Activated naive CD4-positive, alpha-beta T cell treated with anti-CD3 and anti-CD28 coated beads, Interleukin-2, amount 10 ng/mL, durations not matched to agents 7 days and 5 days (primary cell): ENCODE data around the gene LURAP1L.

Experiments used
- CTCF ChIA-PET: fragments of 350-600 bp; sonication (Branson Sonifier 250); formaldehyde crosslinking; loops from one replicate; lab custom pipeline; 2021; ENCODE audit warnings: antibody characterized with exemption; lab: Charles Lee
- DNase-seq: peaks from one replicate; pipeline ENCODE4 v3.0.0-alpha.2; 2020
- H3K27ac Mint-ChIP-seq: one replicate; pipeline ENCODE4 v1.8.0; 2021; ENCODE audit warnings: mild to moderate bottlenecking, moderate library complexity, mixed read lengths
- H3K27me3 Mint-ChIP-seq: one replicate; pipeline ENCODE4 v1.8.0; 2021; ENCODE audit warnings: mild to moderate bottlenecking, mixed read lengths
- H3K36me3 Mint-ChIP-seq: one replicate; pipeline ENCODE4 v1.8.0; 2021; ENCODE audit warnings: mixed read lengths
- H3K4me1 Mint-ChIP-seq: one replicate; pipeline ENCODE4 v1.8.0; 2021; ENCODE audit warnings: mixed read lengths
- H3K4me3 Mint-ChIP-seq: one replicate; pipeline ENCODE4 v1.8.0; 2021; ENCODE audit warnings: mild to moderate bottlenecking, moderate library complexity, mixed read lengths
- H3K9me3 Mint-ChIP-seq: one replicate; pipeline ENCODE4 v1.8.0; 2021; ENCODE audit warnings: mixed read lengths

The LURAP1L gene

DNA sequence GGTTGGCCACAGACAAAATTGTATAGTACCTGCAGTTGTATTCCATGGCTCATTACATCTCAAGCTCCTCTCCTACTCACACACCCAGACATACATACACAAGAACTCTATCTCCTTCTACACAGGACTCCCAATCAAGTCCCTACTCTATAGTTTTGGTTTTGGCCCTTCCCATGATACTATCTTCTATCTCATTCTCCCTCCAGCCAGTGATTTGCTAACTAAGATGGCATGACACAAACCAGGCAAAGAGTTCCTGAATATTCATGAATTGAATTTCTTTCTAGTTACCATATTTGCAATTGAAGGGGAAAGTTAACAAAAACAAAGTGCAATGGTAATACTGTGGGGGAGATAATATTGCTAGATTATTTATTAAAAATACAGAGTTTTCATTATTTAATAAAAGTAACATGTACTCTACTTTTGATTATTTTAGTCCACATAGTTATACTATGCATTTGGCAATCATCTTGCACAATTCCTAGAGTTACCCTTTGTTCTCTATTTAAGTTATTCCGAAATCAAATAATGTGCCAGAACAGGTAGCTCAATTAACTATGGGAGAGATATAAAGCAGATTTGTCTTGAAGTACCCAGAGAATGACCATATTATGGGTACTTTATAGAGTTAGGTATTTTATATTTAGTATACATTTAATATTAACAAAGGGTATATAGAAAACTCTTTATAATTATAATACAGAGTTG lies 9.6 kb upstream of the LURAP1L start:
- DNase-seq: no peak
- CTCF ChIA-PET: no interaction called here
- Mint-ChIP-seq H3K9me3 (peaks cover 2% of the 10 kb centered on the region), H3K4me1 (no peaks in the 10 kb centered on the region), H3K36me3 (no peaks in the 10 kb centered on the region), H3K27ac (no peak overlapping the region), H3K27me3 (no peaks in the 10 kb centered on the region), H3K4me3 (no peak overlapping the region)

DNA sequence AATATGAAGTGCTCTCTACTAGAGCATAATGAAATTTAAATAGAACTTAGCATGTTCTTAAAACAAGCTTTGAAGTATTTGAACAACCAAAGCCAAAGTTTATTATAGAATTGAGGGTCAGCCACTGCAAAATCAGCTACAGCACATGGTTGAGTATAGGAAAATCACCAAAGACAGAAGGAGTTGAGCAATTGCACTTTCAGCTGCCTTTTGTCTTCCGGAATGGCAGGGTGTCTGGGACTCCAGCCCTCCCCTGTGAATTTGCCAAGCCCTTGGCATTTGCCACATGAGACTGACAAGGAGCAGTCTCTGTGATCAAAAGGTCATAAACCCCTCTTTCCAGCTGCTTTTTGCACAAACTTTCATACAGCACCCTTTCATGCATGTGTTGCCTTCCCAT lies 8.5 kb upstream of the LURAP1L start:
- DNase-seq: no peak
- H3K4me1 Mint-ChIP-seq: no peaks in the 10 kb centered on the region
- no peaks in the 10 kb centered on the region for H3K36me3 Mint-ChIP-seq
- no peak overlapping the region for H3K4me3 Mint-ChIP-seq
- H3K9me3 Mint-ChIP-seq: peaks cover 2% of the 10 kb centered on the region
- H3K27me3 Mint-ChIP-seq: no peaks in the 10 kb centered on the region
- CTCF ChIA-PET: no interaction called here
- no peak overlapping the region for H3K27ac Mint-ChIP-seq

DNA sequence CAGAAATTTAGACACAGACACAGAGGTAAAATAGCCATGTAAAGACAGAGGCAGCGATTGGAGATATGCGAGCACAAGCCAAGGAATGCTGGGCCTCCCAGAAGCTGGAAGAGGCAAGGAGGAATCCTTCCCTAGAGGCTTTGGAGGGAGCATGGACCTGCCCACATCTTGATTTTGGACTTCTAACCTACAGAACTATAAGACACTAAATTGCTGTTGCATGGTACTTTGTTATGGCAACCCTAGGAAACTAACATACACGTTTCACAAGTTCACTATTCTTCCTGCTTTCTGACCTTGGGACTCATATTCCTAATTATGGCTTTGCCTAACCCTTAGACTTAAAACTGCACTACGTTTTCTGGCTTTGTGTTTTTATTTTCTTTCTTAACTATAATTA lies 4.6 kb upstream of the LURAP1L start:
- no peaks in the 10 kb centered on the region for H3K9me3 Mint-ChIP-seq
- CTCF ChIA-PET: no interaction called here
- DNase-seq: no peak
- H3K4me3 Mint-ChIP-seq: no peak overlapping the region
- H3K36me3 Mint-ChIP-seq: no peaks in the 10 kb centered on the region
- peaks cover 8% of the 10 kb centered on the region for H3K27me3 Mint-ChIP-seq
- H3K27ac Mint-ChIP-seq: no peak overlapping the region
- H3K4me1 Mint-ChIP-seq: peaks cover 5% of the 10 kb centered on the region

DNA sequence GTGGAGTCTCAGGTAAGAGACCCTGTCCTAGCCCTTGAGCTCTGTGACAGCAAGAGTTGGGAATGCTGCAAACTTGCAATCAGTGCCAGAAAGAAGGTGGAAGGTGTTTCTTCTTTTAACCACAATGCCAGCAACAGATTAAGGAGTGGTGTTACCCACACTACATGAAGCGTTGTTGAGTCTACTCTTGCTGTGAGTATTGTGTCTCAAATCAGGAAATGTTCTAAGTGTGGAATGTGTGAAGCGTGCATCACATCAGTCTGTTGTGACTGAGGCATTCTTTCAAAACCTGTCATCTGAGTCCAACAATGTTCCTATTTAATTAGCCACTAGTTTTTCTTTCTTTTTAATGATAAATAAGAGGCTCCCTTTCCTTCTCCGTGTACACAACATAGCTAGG lies 2.9 kb upstream of the LURAP1L start:
- H3K9me3 Mint-ChIP-seq: no peaks in the 10 kb centered on the region
- DNase-seq: no peak
- CTCF ChIA-PET: no interaction called here
- H3K4me3 Mint-ChIP-seq: no peak overlapping the region
- H3K36me3 Mint-ChIP-seq: no peaks in the 10 kb centered on the region
- H3K27me3 Mint-ChIP-seq: peaks cover 24% of the 10 kb centered on the region
- no peak overlapping the region for H3K27ac Mint-ChIP-seq
- peaks cover 7% of the 10 kb centered on the region for H3K4me1 Mint-ChIP-seq

DNA sequence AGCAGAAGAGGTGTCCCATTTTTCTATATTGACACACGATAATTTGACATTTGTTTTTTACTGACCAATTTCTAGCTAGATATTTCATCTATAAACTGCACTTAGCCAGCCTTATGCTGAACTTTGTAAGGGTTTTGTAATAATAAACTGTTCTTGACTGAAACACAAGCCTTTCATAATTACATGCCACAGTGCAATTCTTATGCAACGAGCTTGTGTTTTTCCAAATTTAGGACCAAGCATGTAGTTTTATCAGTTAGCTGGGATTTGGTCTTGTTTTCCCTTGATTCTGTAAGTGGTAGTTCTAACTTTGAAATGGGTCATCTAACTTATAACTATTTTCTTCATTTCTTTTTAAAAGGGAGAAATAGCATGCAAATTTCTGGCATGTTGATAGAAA lies 1.3 kb upstream of the LURAP1L start:
- H3K9me3 Mint-ChIP-seq: no peaks in the 10 kb centered on the region
- no peak overlapping the region for H3K27ac Mint-ChIP-seq
- H3K4me3 Mint-ChIP-seq: no peak overlapping the region
- H3K4me1 Mint-ChIP-seq: peaks cover 7% of the 10 kb centered on the region
- peaks cover 24% of the 10 kb centered on the region for H3K27me3 Mint-ChIP-seq
- CTCF ChIA-PET: no interaction called here
- no peak for DNase-seq
- no peaks in the 10 kb centered on the region for H3K36me3 Mint-ChIP-seq

DNA sequence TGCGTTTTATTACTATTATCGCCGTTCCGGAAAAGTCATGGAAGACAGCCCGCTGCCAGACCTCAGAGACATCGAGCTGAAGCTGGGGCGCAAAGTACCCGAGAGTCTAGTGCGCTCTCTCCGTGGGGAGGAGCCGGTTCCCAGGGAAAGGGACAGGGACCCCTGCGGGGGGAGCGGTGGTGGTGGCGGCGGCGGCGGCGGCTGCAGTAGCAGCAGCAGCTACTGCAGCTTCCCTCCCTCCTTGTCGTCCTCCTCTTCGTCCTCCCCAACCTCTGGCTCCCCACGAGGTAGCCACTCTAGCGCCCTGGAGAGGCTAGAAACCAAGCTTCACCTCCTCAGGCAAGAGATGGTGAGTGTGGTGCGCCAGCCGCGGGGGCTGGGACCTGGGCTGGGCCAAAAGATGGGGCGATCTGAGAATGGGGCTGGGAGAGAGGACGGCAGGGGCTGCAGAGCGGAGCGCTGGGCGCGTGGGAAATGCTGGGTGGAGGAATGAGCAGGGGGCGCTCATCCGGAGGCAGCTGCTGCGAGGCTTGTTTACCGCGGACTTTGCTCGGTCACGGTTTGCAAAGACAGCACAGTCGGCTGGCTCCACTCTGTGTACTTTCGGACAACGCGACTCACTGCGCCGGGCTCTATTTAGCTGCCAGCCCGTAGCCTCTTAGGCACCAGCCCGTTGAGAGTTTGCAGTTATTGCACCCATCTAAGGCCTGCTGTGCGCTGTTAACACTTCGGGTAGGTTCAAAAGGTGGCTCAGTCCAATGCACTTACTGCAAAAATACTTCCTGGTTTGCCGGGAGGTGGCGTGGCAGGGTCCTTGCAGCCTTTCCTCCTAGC lies 1.1 kb downstream of the LURAP1L start:
- peaks cover 2% of the 10 kb centered on the region for H3K9me3 Mint-ChIP-seq
- H3K27ac Mint-ChIP-seq: peak overlapping the region; percentile 68
- CTCF ChIA-PET: interaction anchor here (0.6 to 1.2 kb wide), 2 partner anchors 16 to 312 kb away, joined by 3 to 4 read pairs; no protein-coding TSS in a partner anchor
- no peaks in the 10 kb centered on the region for H3K36me3 Mint-ChIP-seq
- H3K4me3 Mint-ChIP-seq: peak overlapping the region; percentile 51
- peaks cover 24% of the 10 kb centered on the region for H3K27me3 Mint-ChIP-seq
- peaks cover 7% of the 10 kb centered on the region for H3K4me1 Mint-ChIP-seq
- DNase-seq: no peak

DNA sequence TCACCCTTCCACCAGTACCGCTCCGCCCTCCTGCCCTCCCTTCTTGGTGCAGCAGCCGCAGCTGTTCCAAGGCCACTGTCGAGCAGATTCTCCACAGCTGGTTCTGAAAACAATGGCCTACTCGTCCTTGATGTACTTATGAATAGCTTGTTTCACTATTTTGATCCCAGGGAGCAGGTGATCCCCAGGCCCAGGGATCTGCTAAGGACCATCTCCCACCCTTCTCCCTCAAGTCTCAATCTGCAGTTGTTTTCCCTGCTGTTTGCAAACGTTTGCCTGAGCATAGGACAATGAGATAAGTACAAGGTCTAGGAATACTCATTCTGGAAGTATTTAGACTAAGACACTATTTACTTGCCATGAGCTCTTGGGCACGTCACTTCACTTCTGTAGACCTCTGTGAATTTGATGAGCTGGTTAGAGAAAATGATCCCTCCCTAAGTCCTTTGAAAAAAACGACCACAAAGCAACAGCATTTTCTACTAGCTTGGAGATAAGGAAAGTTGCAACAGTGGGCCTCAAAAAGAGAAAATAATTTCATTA lies 1.8 kb downstream of the LURAP1L start:
- no peak overlapping the region for H3K27ac Mint-ChIP-seq
- CTCF ChIA-PET: interaction anchor here (0.6 to 1.2 kb wide), 2 partner anchors 15 to 312 kb away, joined by 3 to 4 read pairs; no protein-coding TSS in a partner anchor

DNA sequence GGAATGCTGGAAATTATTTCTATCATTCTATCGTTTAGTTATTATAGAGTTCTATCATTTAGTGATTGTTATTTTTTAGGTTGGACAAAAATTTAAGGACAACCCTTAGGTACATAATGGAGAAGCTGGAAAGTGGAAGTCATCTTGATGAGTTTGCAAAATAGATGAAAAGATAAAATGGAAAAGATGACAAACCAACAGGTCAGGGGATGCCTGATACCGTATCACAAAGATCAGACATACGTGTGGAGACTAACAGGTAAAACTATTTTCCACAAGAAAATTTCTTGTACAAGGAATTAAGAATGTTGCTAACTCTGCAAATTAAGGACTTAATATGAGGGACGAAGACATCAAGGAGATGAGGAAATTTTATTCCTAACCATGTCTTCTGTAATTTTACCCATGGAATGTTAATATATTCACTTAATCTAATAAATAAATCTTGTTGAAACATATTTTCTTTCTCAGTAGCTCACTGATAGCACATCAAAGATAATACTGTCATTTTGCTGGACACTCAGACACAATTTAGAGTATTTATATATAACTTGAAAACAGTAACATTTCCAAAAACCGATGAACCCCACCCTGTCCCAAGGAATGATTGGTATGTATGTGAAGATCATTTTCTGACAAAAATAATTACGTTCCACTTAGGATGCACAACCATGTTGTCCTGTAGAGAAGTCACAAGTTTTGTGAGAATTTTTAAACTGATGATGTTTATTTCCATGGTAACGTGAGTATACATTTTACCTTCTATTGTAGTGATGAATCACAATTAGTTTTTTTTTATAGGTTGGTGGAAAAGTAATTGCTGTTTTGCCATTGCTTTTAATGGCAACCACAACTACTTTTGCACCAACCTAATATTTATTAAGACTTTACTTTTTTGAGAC lies 2.6 kb downstream of the LURAP1L start:
- CTCF ChIA-PET: interaction anchor here (1.2 kb wide), 1 partner anchor 14 kb away, joined by 3 read pairs; no protein-coding TSS in a partner anchor
- no peak overlapping the region for H3K4me3 Mint-ChIP-seq
- peaks cover 2% of the 10 kb centered on the region for H3K9me3 Mint-ChIP-seq
- peaks cover 24% of the 10 kb centered on the region for H3K27me3 Mint-ChIP-seq
- no peaks in the 10 kb centered on the region for H3K36me3 Mint-ChIP-seq
- peaks cover 7% of the 10 kb centered on the region for H3K4me1 Mint-ChIP-seq
- H3K27ac Mint-ChIP-seq: no peak overlapping the region
- no peak for DNase-seq

More for the DNA sequence above, 1.8 kb downstream of the LURAP1L start:
- Mint-ChIP-seq H3K4me3 (peak overlapping the region; percentile 14), H3K9me3 (peaks cover 2% of the 10 kb centered on the region), H3K36me3 (no peaks in the 10 kb centered on the region), H3K27me3 (peaks cover 24% of the 10 kb centered on the region), H3K4me1 (peaks cover 7% of the 10 kb centered on the region)
- DNase-seq: no peak

DNA sequence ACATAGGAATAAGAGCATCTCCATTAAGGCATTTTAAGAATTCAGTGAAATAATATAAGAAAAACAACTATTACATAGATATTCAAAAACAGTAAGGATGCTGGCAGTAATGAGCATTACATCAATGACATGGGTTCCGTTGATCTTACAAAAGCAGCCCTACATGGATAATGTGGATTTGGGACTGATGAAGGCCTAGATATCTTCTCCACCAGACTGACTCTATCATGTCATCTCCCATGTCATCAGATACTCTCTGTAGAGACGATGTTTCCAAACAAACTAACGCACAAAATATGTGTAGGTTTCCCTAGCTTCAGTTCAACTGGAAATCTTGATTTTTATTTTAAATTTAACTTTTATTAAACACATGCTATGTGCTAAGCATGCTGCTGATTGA lies 3.6 kb downstream of the LURAP1L start:
- H3K4me3 Mint-ChIP-seq: no peak overlapping the region
- CTCF ChIA-PET: no interaction called here
- H3K27me3 Mint-ChIP-seq: peaks cover 24% of the 10 kb centered on the region
- no peaks in the 10 kb centered on the region for H3K36me3 Mint-ChIP-seq
- peaks cover 2% of the 10 kb centered on the region for H3K9me3 Mint-ChIP-seq
- H3K27ac Mint-ChIP-seq: no peak overlapping the region
- peaks cover 7% of the 10 kb centered on the region for H3K4me1 Mint-ChIP-seq
- no peak for DNase-seq

DNA sequence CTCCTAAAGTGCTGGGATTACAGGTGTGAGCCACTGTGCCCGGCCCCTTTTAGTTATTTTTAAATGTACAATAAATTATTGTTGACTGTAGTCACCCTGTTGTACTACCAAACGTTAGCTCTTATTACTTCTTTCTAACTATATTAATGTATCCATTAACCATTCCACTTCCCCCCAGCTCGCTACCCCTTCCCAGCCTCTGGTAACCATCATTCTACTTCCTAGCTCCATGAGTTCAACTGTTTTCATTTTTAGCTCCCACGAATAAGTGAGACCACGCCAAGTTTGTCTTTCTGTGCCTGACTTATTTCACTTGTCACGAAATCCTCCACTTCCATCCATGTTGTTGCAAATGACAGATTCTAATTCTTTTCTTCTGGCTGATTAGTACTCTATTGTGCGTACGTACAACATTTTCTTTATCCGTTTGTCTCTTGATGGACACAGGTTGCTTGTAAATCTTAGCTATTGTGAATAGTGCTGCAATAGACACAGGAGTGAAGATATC lies 6.5 kb downstream of the LURAP1L start:
- Mint-ChIP-seq H3K27ac (no peak overlapping the region), H3K4me1 (no peaks in the 10 kb centered on the region), H3K9me3 (peaks cover 2% of the 10 kb centered on the region), H3K36me3 (no peaks in the 10 kb centered on the region), H3K4me3 (no peak overlapping the region), H3K27me3 (peaks cover 6% of the 10 kb centered on the region)
- CTCF ChIA-PET: no interaction called here
- no peak for DNase-seq

DNA sequence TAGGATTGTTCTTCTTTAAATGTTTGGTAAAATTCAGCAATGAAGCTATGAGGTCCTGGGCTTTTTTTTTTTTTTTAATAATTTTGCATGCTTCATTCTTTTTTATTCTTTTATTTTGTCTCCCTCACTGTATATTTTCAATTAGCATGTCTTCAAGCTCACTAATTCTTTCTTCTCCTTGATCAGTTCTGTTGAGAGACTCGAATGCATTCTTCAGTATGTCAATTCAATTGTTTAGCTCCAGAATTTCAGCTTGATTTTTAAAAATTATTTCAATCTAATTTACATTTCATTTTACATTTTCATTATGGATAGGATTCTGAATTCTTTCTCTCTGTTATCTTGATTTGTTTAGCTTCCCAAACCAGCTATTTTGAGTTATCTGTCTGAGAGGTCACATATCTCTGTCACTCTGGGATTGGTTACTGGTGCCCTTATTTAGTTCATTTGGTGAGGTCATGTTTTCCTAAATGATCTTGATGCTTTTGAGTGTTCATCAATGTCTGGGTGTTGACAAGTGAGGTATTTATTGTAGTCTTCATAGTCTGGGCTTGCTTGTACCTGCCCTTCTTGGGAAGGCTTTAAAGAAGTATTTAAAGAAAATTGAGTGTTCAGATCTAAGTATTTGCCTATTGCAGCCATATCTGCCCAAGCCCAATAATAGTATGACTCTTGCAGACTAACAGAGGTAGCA lies 9.1 kb downstream of the LURAP1L start:
- peaks cover 2% of the 10 kb centered on the region for H3K9me3 Mint-ChIP-seq
- H3K36me3 Mint-ChIP-seq: no peaks in the 10 kb centered on the region
- no peak overlapping the region for H3K4me3 Mint-ChIP-seq
- no peak for DNase-seq
- CTCF ChIA-PET: no interaction called here
- no peaks in the 10 kb centered on the region for H3K27me3 Mint-ChIP-seq
- H3K27ac Mint-ChIP-seq: no peak overlapping the region
- H3K4me1 Mint-ChIP-seq: no peaks in the 10 kb centered on the region

DNA sequence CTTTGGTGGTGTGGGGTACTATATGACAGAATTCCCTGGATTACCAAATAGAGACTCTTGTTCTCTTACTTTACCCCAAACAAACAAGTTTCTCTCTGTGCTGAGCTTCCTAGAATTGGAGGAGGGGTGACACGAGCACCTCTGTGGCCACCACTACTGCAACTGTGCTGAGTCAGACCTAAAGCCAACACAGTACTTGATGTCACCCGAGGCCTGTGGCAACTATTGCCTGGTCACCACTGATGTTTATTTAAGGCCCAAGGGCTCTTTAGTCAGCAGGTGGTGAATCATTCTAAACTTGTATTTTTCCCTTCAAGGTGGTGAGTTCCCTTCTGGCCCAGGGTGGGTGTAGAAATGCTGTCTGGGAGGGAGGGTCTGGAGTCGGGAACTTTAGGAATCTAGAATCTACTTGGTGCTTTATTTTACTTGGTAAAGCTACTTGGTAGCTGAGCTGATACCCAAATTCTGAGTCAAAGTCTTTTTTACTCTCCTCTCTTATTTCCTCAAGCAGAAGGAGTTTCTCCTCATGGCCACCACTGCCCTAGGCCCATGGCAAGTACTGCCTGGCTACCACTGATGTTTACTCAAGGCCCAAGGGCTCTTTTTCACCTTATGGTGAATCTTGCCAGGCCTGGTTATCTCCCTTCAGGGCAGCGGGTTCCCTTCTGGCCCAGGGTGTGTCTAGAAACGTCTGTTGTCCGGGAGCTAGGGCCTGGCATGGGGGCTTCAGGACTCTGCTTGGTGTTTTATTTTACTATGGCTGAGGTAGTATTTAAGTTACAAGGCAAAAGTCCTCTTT lies 9.8 kb downstream of the LURAP1L start:
- no peak for DNase-seq
- H3K4me1 Mint-ChIP-seq: no peaks in the 10 kb centered on the region
- no peaks in the 10 kb centered on the region for H3K36me3 Mint-ChIP-seq
- no peaks in the 10 kb centered on the region for H3K27me3 Mint-ChIP-seq
- H3K27ac Mint-ChIP-seq: no peak overlapping the region
- H3K4me3 Mint-ChIP-seq: no peak overlapping the region
- CTCF ChIA-PET: no interaction called here
- H3K9me3 Mint-ChIP-seq: peaks cover 2% of the 10 kb centered on the region
